Kidney epithelial cell (primary cell): ENCODE results near the gene KMT5C. TPM values are rescaled to one million over a fixed set of nuclear protein-coding genes. Genes with fewer than 3 reads are reported as not detected.

Experiments
- DNase-seq: peaks from one replicate; pipeline ENCODE4 v3.0.0-alpha.2; 2010; ENCODE audit warnings: low read depth
- H3K27me3 ChIP-seq: 2 replicates; pipeline ENCODE4 v1.6.0; 2011; ENCODE audit warnings: low read length; ENCODE audit not compliant: control insufficient read depth, insufficient read depth
- H3K36me3 ChIP-seq: 2 replicates; pipeline ENCODE4 v1.5.1; 2011; ENCODE audit warnings: low read length; ENCODE audit not compliant: control insufficient read depth, insufficient read depth
- H3K4me3 ChIP-seq: 2 replicates; pipeline ENCODE4 v1.5.1; 2011; ENCODE audit warnings: low read depth, mild to moderate bottlenecking, control low read depth, low read length
- CTCF ChIP-seq: IDR thresholded peaks from 2 replicates; pipeline ENCODE4 v1.5.1; 2011; ENCODE audit warnings: mild to moderate bottlenecking, moderate library complexity, low read length, control low read depth, inconsistent platforms; ENCODE audit not compliant: insufficient read depth, poor library complexity, severe bottlenecking
- total RNA-seq: library from RNA; depleted of rRNA; stranded (reverse); fragments of >200 nt; gene quantifications from 2 replicates; pipeline ENCODE4 v1.2.3, GENCODE V29; 2015

KMT5C gene
- total RNA-seq, 1 donor from 2014 or later, result 11.9 TPM

- TF ChIP-seq CTCF, result no peak
- Histone ChIP-seq H3K36me3 (no peaks in the 10 kb centered on the region), H3K4me3 (no peak overlapping the region), H3K27me3 (no peaks in the 10 kb centered on the region)
- no peak for DNase-seq
These were observed 5.8 kb upstream of the KMT5C start for GRCh38 chr19:55333870-55334269.

- Histone ChIP-seq H3K4me3 (no peak overlapping the region), H3K36me3 (no peaks in the 10 kb centered on the region), H3K27me3 (no peaks in the 10 kb centered on the region)
- DNase-seq, result no peak
- no peak for TF ChIP-seq CTCF
These were observed 3.6 kb upstream of the KMT5C start for GRCh38 chr19:55336101-55336500.

GRCh38 chr19:55339889-55340783 lies 460 bp downstream of the KMT5C start:
- peak overlapping the region; percentile 86 for H3K4me3 ChIP-seq
- H3K27me3 ChIP-seq, result no peaks in the 10 kb centered on the region
- no peak for TF ChIP-seq CTCF
- DNase-seq, result no peak
- H3K36me3 ChIP-seq, result peaks cover 1% of the 10 kb centered on the region

- DNase-seq, result no peak
- Histone ChIP-seq H3K4me3 (peak overlapping the region; percentile 86), H3K36me3 (peaks cover 1% of the 10 kb centered on the region), H3K27me3 (no peaks in the 10 kb centered on the region)
- peak; percentile 50 for TF ChIP-seq CTCF
These were observed 1.1 kb downstream of the KMT5C start for GRCh38 chr19:55340784-55341147.

- H3K27me3 ChIP-seq, result no peaks in the 10 kb centered on the region
- TF ChIP-seq CTCF, result no peak
- peak overlapping the region; percentile 86 for H3K4me3 ChIP-seq
- DNase-seq, result no peak
- peaks cover 1% of the 10 kb centered on the region for H3K36me3 ChIP-seq
These were observed 1.5 kb downstream of the KMT5C start for GRCh38 chr19:55341171-55341588.
